Body of pancreas (tissue), 4 donors: ENCODE data around the gene TNFRSF25. TPM values are rescaled to one million over a fixed set of nuclear protein-coding genes. Genes with fewer than 3 reads are reported as not detected.

ENCODE experiments used
- ATAC-seq: fragments of 150-250 bp; one replicate; pipeline ENCODE4 v1.9.1; 2016
- DNase-seq, 4 donors: peaks; one replicate each; pipeline ENCODE4 v3.0.0-alpha.2; 2019
- H3K27ac ChIP-seq, 4 donors: fragments of 200-600 bp; sonication (generic); 1 replicate in 3 of 4; 2 replicates in 1 of 4; pipeline versions ENCODE4 v1.5.1 to v1.6.1; 2016 to 2019; ENCODE audit warnings: mild to moderate bottlenecking in 1 of 4, mixed read lengths in 1 of 4, moderate library complexity in 1 of 4
- H3K27me3 ChIP-seq, 2 donors: fragments of 200-600 bp; sonication (generic); one replicate each; pipeline ENCODE4 v1.6.0; 2016; ENCODE audit warnings: mild to moderate bottlenecking in 1 of 2
- H3K36me3 ChIP-seq, 2 donors: fragments of 200-600 bp; sonication (generic); replicated peaks in 1 of 2; 2 replicates each; pipeline ENCODE4 v1.5.1; 2016; ENCODE audit warnings: low read depth in 2 of 2; ENCODE audit not compliant: insufficient read depth in 1 of 2
- H3K4me1 ChIP-seq: fragments of 200-600 bp; sonication (generic); one replicate; pipeline ENCODE4 v1.6.0; 2016
- H3K4me3 ChIP-seq, 2 donors: fragments of 200-600 bp; sonication (generic); 1 replicate in 1 of 2; 2 replicates in 1 of 2; pipeline ENCODE4 v1.5.1; 2016 to 2019
- H3K9me3 ChIP-seq, 3 donors: fragments of 200-600 bp; sonication (generic); 1 replicate in 2 of 3; 2 replicates in 1 of 3; pipeline ENCODE4 v1.5.1; 2016
- POLR2A ChIP-seq, 3 donors: fragments of 450-650 bp; IDR thresholded peaks; one replicate each; pipeline ENCODE4 v1.6.1; 2016; ENCODE audit warnings: antibody characterized with exemption in 3 of 3, mild to moderate bottlenecking in 2 of 3
- WGBS, 2 donors: methylation state at CpG; one replicate each; pipeline ENCODE4 v1.1.5; 2017; 5-methylcytosine and 5-hydroxymethylcytosine counted together
- intact Hi-C: fragments of 100-400 bp; cut with DNase I; formaldehyde crosslinking; loops from one replicate; pipeline ENCODE4 v1.15.1; 2023
- total RNA-seq, 2 donors: library from RNA; depleted of rRNA; stranded (reverse); fragments of >200 nt; gene quantifications; one replicate each; pipeline ENCODE4 v1.1.0, GENCODE V29; 2016
- TF ChIP-seq, protein P1 (sequence below), 7 experiments: fragments of 450-650 bp in 4 of 7; fragments of 200-600 bp in 3 of 7; sonication (generic) in 3 of 7; IDR thresholded peaks; one replicate each; pipeline ENCODE4 v1.5.1; 2016 to 2019; ENCODE audit warnings: antibody characterized with exemption in 7 of 7

The TNFRSF25 gene
- 10 to 100 TPM in 1 of 2 donors, 1 to 10 TPM in 1; 4.2 to 23.1 TPM for total RNA-seq

GRCh38 chr1:6466023-6466422 is at the start of gene TNFRSF25:
TSS of gene TNFRSF25 (minus strand) at chr1:6466173. CDS start at chr1:6466107, 66 bp downstream.
- no peak for ATAC-seq
- WGBS, 2 donors = 35% methylated on average over 39 of the region's 43 CpGs; no CpG with 5 or more reads in 1 of the 2 donors
- no peaks in the 10 kb centered on the region for H3K9me3 ChIP-seq
- DNase-seq = no peak
- intact Hi-C loops = no loop called here
- no peak for TF ChIP-seq POLR2A (IDR thresholded peaks at IDR 0.05)
- TF ChIP-seq, protein P1, sequence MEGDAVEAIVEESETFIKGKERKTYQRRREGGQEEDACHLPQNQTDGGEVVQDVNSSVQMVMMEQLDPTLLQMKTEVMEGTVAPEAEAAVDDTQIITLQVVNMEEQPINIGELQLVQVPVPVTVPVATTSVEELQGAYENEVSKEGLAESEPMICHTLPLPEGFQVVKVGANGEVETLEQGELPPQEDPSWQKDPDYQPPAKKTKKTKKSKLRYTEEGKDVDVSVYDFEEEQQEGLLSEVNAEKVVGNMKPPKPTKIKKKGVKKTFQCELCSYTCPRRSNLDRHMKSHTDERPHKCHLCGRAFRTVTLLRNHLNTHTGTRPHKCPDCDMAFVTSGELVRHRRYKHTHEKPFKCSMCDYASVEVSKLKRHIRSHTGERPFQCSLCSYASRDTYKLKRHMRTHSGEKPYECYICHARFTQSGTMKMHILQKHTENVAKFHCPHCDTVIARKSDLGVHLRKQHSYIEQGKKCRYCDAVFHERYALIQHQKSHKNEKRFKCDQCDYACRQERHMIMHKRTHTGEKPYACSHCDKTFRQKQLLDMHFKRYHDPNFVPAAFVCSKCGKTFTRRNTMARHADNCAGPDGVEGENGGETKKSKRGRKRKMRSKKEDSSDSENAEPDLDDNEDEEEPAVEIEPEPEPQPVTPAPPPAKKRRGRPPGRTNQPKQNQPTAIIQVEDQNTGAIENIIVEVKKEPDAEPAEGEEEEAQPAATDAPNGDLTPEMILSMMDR (IDR thresholded peaks at IDR 0.05) = no peak
- H3K4me1 ChIP-seq = no peaks in the 10 kb centered on the region
- no peak within 1 kb of the TSS for H3K4me3 ChIP-seq
- no peaks in the 10 kb centered on the region for H3K27me3 ChIP-seq
- H3K27ac ChIP-seq = no peak within 1 kb of the TSS
- no peaks in the 10 kb centered on the region for H3K36me3 ChIP-seq

DNA sequence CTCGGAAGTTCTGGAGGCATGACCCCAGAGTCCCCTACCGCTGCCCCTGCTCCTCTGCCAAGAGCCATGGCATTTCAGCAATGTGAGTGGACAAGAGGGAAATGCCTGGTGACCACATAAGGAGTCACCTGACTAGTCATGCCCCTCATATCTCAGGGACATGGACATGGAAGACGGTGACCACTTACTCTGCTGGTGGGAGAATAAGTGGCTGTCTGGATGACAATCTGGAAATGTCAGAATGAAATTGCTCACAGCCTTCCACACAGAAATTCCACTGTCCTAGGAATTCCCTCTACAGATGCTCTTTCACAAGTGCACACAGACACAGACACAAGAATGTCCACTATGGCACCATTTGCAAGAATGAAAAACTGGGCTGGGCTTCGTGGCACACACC is 49.8 kb upstream of the TNFRSF25 start:
- intact Hi-C loops = no loop called here
- no peak overlapping the region for H3K27ac ChIP-seq
- no peaks in the 10 kb centered on the region for H3K27me3 ChIP-seq
- no peaks in the 10 kb centered on the region for H3K36me3 ChIP-seq
- no peak for TF ChIP-seq POLR2A (IDR thresholded peaks at IDR 0.05)
- TF ChIP-seq, protein P1 (IDR thresholded peaks at IDR 0.05) = no peak
- H3K4me3 ChIP-seq = no peak overlapping the region
- DNase-seq = no peak
- no peaks in the 10 kb centered on the region for H3K9me3 ChIP-seq
- 81 to 93% methylated on average over 4 of the region's 4 CpGs for WGBS, 2 donors
- H3K4me1 ChIP-seq = no peaks in the 10 kb centered on the region
- no peak for ATAC-seq

DNA sequence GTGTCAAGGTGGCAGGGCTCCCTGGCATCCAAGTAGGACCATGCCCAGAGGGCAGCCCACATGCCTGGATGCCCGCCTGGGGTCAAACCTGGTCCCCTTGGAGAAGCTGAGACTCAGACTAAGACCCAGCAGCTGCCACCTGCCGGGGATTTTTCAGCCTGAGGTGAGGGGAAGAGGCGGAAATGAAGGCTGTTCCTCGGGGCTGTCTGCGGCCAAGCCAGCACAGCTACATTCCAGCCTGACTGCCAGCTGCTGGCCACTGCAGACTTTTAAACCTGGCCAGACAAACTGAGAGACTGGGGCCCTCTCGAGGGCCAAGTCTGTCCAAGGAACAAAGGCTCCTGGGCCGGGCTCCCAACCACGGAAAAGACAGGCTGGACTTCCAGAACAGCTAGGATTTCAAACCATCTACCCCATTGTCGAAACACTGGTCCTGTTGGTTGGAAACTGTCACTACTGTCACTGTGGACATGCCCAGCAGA is 47.4 kb upstream of the TNFRSF25 start:
- 73% methylated on average over 9 of the region's 9 CpGs; no CpG with 5 or more reads in 1 of the 2 donors for WGBS, 2 donors
- H3K4me3 ChIP-seq = no peak overlapping the region
- ATAC-seq = no peak
- no peak for DNase-seq
- no peaks in the 10 kb centered on the region for H3K27me3 ChIP-seq
- no peak overlapping the region for H3K27ac ChIP-seq
- H3K9me3 ChIP-seq = no peaks in the 10 kb centered on the region
- no peaks in the 10 kb centered on the region for H3K4me1 ChIP-seq
- intact Hi-C loops = no loop called here
- TF ChIP-seq, protein P1 (IDR thresholded peaks at IDR 0.05) = no peak
- no peak for TF ChIP-seq POLR2A (IDR thresholded peaks at IDR 0.05)
- no peaks in the 10 kb centered on the region for H3K36me3 ChIP-seq

GRCh38 chr1:6512908-6513280 is 46.9 kb upstream of the TNFRSF25 start:
- Histone ChIP-seq H3K27ac (no peak overlapping the region), H3K27me3 (no peaks in the 10 kb centered on the region), H3K4me3 (no peak overlapping the region), H3K4me1 (no peaks in the 10 kb centered on the region), H3K9me3 (no peaks in the 10 kb centered on the region), H3K36me3 (no peaks in the 10 kb centered on the region)
- whole genome bisulfite sequencing, 2 donors = 85 to 95% methylated on average over 6 to 8 of the region's 8 CpGs
- TF ChIP-seq, protein P1 (IDR thresholded peaks at IDR 0.05) = no peak
- no peak for TF ChIP-seq POLR2A (IDR thresholded peaks at IDR 0.05)
- no peak for DNase-seq
- intact Hi-C loops = no loop called here
- no peak for ATAC-seq

GRCh38 chr1:6512245-6512907 is 46.4 kb upstream of the TNFRSF25 start:
- H3K27me3 ChIP-seq = no peaks in the 10 kb centered on the region
- DNase-seq = no peak
- TF ChIP-seq, protein P1 (IDR thresholded peaks at IDR 0.05) = no peak
- no peak for TF ChIP-seq POLR2A (IDR thresholded peaks at IDR 0.05)
- no peaks in the 10 kb centered on the region for H3K9me3 ChIP-seq
- no peak overlapping the region for H3K27ac ChIP-seq
- no peaks in the 10 kb centered on the region for H3K36me3 ChIP-seq
- no peak for ATAC-seq
- no peak overlapping the region for H3K4me3 ChIP-seq
- WGBS, 2 donors = 83 to 89% methylated on average over 11 to 19 of the region's 19 CpGs
- intact Hi-C loops = no loop called here
- no peaks in the 10 kb centered on the region for H3K4me1 ChIP-seq
